Activated CD8-positive, alpha-beta memory T cell treated with anti-CD3 and anti-CD28 coated beads, Interleukin-2, amount 50 U/mL, for 48 hours (primary cell): ENCODE measurements around the gene ZNF606.

Experiments used
- DNase-seq: peaks from one replicate; pipeline ENCODE4 v3.0.0-alpha.2; 2020

ZNF606 gene

GRCh38 chr19:58002384-58003173 lies at the start of gene ZNF606:
TSS of gene ZNF606 (minus strand) at chr19:58002820. CDS start at chr19:58001319, 1,501 bp downstream.
- DNase-seq, result peak; percentile 90

DNA sequence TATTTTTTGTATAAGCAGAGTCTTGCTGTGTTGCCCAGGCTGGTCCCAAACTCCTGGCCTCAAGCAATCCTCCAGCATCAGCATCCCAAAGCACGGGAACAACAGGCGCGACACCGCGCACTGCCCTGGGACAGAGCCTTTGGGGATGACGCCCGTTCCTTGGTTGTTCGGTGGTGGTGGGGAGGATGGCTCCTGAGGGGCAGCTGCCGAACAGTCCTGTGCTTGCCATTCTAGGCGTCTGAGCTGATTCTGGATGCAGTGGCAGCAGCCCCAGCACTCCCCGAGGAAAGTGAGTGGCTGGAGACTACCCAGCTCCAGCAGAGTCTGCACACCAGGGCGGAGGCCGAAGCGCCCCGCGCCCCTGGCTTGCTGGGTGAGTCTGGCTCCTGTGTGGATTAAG lies 49.6 kb upstream of the ZNF606 start:
- DNase-seq, result no peak

DNA sequence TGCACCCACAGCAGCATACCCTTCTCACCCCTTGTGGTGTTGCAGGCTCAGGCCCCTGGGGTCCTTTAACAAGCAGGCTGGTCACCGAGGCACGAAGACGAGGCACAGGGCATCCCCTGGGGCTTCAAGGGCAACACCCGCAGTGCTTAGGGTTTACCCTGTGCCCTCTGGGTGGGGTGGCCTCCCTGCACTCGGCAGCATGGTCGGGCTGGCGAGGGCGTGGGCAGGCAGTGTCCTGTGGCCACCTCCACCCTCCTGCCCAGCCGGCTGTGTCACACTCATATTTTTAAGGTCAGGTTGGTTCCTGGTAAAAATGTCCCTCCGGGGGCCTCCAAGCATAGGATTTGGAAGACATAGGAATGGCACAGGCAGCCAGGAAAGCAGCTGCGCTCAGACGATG lies 45.1 kb upstream of the ZNF606 start:
- no peak for DNase-seq

GRCh38 chr19:58046856-58047255 lies 44.2 kb upstream of the ZNF606 start:
- DNase-seq, result no peak

DNA sequence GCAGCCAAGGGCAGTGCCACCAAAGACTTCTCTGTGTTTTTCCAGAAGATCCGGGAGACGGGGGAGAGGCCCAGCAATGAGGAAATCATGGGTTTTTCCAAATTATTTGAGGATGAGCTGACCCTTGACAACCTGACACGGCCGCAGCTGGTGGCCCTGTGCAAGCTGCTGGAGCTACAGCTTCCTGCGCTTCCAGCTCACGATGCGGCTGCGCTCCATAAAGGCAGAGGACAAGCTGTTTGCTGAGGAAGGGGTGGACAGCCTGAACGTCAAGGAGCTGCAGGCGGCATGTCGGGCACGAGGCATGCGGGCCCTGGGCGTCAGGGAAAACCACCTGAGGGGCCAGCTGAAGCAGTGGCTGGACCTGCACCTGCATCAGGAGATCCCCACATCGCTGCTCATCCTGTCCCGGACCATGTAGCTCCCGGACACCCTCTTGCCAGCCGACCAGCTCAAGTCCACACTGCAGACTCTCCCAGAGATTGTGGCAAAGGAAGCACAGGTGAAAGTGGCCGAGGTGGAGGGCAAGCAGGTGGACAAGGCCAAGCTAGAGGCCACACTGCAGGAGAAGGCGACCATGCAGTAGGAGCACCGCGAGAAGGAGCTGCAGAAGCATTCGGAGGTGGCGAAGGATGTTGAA lies 42.9 kb upstream of the ZNF606 start:
- no peak for DNase-seq

GRCh38 chr19:58044886-58045285 lies 42.3 kb upstream of the ZNF606 start:
- no peak for DNase-seq

DNA sequence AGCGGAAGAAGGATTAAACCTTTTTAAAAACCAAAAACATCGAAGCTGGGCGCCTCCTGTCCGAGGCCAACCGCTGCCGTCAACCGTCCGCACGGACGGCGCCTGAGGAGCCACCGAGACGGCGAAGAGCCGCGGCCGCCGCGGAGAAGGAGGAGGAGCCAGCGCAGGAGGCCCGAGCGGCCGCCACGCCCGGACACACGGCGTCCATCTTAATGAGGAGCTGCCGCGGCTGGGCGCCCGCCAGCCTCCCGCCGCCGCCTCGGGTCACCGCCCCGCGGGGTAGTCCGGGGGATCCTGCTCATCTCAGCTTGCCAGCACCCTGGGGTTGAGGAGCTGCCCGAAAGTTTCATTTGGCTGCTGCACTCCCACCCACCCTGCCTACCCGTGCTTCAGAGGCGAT lies 41.8 kb upstream of the ZNF606 start:
- DNase-seq, result no peak

GRCh38 chr19:58042495-58043340 lies 40.1 kb upstream of the ZNF606 start:
- DNase-seq, result no peak

- DNase-seq, result no peak
These were observed 38.3 kb upstream of the ZNF606 start for GRCh38 chr19:58040751-58041525.

- DNase-seq, result no peak
These were observed 36.1 kb upstream of the ZNF606 start for GRCh38 chr19:58038688-58039204.

- no peak for DNase-seq
These were observed 35.5 kb upstream of the ZNF606 start for GRCh38 chr19:58037927-58038687.

GRCh38 chr19:58035863-58036262 lies 33.2 kb upstream of the ZNF606 start:
- DNase-seq, result no peak

GRCh38 chr19:58034477-58034793 lies 31.8 kb upstream of the ZNF606 start:
- DNase-seq, result no peak

DNA sequence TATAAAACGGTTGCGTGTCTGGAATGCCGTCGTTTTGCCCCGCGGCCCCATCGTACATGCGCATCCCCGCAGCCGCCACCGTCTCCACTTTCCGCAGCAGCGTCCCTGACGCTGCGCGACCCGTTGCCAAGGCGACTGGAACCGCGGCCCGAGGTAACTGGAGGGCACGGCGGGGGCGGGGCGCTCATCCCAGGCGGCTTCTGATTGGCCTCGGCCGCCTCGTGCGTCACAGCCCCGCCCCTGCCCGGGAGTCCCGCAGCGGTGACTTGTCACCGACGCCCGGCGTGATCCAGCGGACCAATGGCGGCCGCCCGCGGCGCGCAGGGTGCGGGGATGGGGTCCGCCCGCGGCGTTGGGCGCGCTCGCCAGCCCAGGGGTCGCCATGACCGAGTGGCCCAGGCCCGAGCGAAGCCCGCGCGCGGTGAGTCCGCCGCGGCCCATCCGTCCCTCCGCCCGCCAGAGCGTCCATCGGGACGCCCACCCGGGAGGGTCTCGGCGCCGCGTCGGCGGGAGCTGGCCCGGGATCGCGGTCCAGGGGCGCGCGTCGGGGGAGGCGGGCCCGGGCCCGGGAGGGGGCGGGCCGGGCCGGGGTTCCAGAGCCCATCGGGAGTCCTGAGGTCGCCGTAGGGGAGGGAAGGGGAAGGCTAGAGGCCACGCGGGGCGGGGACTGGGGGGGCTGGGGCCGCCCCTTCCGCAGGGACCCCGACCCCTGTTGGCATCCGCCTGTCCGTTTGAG lies 31.3 kb upstream of the ZNF606 start, which contains the start of gene ZSCAN1:
Gene ZSCAN1 (plus strand): TSS at position 285 of the 736 bp plus-strand sequence. CDS start 3,812 bp downstream, outside the sequence.
- DNase-seq, result peak; percentile 53

DNA sequence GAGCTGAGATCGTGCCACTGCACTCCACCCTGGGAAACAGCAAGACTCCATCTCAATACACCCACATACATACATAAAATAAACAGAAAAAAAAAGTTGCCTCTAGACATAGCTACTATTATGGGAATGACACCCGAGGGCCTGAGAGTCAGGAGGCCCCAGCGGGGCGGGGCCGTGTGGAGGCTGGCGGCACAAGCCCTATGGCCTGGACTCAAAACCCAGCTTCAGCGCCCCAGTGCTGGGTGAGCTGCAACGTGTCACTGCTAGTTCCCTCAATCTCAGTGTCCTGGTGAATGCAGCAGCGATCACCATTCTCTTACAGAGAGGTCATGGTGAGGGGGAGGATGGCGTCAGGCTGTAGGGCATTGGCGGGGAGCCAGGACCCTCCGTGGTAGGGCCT lies 22.0 kb upstream of the ZNF606 start:
- DNase-seq, result no peak

DNA sequence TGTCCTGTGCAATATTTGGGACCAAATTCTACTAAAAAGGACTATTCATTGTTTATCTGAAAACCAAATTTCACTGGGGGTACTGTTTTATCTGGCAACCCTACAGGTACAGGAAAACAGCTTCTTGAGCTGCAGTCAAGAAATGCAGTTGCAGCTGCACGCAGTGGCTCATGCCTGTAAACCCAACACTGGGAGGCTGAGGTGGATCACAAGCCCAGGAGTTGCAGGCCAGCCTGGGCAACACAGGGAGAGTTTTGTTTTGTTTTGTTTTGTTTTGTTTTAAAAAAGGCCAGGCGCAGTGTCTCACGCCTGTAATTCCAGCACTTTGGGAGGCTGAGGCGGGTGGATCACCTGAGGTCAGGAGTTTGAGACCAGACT lies 19.7 kb upstream of the ZNF606 start:
- no peak for DNase-seq

- DNase-seq, result no peak
These were observed 19.1 kb upstream of the ZNF606 start for GRCh38 chr19:58021541-58022282.

GRCh38 chr19:58020129-58020528 lies 17.5 kb upstream of the ZNF606 start:
- DNase-seq, result no peak

DNA sequence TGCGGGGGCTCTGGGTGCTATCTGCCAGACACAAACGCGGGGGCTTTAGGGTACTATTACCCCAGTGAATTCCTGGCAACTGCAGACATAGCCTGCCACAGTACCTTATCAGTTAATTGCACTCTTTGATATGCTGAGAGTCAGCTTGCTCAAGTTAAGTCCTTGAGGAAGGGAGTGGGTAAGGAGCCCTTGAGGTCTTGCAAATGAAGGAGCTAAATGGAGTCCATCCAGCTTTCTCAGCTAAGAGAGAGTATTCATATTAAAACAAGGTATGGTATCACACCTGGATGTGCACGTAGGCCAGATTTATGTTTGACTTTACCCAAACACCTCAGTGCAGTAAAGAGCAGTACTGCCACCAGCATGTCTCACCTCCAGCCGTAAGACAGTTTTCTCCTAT lies 11.5 kb upstream of the ZNF606 start:
- no peak for DNase-seq

GRCh38 chr19:58010507-58010906 lies 7.9 kb upstream of the ZNF606 start:
- DNase-seq, result no peak
